ENCODE results near the gene SOD3.

SOD3 gene

DNA sequence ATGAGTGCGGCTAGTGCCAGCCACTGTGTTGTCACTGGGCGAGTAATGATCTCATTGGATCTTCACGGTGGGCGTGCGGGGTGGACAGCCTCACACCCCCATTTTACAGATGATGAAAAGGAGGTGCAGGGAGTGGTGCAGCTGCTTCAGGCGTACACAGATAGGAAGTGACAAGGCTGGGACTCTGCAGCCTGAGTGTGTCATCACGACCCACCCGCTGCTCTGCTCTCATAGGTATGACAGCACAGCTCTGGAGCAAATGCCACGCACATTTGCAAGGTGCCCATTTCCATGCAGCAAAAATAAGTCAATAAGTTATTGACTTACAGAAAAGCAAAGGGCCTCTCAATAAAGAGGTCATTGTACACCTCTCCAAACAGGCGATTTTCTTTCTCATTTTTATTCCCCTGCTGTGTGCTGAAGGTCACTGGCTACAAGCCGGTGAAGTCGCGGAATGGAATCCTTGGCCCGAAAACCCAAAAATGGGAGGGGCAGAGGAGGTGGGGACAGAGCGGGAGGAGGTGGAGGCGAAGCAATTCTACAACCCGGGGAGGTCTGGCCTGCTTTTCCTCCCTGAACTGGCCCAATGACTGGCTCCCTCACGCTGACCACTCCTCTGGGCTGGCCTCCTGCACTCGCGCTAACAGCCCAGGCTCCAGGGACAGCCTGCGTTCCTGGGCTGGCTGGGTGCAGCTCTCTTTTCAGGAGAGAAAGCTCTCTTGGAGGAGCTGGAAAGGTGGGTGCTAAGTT is at the start of gene SOD3:
Gene SOD3 (plus strand): TSS at position 658 of the 750 bp plus-strand sequence. CDS start 3,949 bp downstream, outside the sequence.
- H3K4me3 ChIP-seq (ENCODE audit: low read length) = no peak within 1 kb of the TSS
- peak; percentile 16 for DNase-seq (ENCODE audit: low read depth)
- TF ChIP-seq CTCF (IDR thresholded peaks at IDR 0.05; ENCODE audit: insufficient read depth, low read depth, low read length, missing control alignments) = no peak

DNA sequence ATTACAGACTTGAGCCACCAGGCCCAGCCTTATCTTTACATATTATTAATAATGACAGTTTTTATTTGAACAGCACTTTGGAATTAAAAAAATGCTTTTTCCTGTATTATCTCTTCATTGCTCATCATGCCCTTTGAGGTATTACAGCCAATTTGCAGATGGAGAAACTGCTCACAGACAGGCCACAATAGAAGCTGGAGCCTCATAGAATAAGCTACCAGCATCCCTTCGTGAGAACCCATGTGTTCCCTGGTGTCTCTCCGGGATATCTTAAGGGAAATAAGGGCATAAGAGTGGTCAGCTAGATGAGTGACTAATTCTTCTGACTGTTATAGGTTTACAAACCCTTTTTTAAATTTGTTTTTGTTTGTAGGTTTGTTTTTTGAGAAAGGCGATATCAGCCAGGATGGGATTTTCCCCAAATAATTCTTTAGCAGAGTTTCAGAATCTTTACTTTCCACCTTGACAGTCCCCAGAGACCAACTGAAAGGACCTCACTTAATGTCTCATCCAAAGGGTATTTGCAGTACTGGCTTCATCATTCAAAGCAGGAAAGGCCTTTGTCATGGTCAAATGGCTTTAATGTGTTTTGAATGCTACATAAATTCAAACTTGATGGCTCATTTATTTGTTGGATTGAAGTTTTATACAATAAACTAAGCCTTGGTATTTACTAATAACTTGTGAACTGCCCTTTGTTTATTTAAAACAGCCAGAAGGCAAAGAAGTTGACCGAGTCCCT is 48.0 kb upstream of the SOD3 start:
- no peak for TF ChIP-seq CTCF (IDR thresholded peaks at IDR 0.05; ENCODE audit: insufficient read depth, low read depth, low read length, missing control alignments)
- no peak overlapping the region for H3K4me3 ChIP-seq (ENCODE audit: low read length)
- DNase-seq (ENCODE audit: low read depth) = no peak

- TF ChIP-seq CTCF (IDR thresholded peaks at IDR 0.05; ENCODE audit: insufficient read depth, low read depth, low read length, missing control alignments) = no peak
- no peak overlapping the region for H3K4me3 ChIP-seq (ENCODE audit: low read length)
- DNase-seq (ENCODE audit: low read depth) = no peak
Measured at GRCh38 chr4:24748023-24748422, 47.4 kb upstream of the SOD3 start.

GRCh38 chr4:24748758-24749350 is 46.5 kb upstream of the SOD3 start:
- no peak overlapping the region for H3K4me3 ChIP-seq (ENCODE audit: low read length)
- TF ChIP-seq CTCF (IDR thresholded peaks at IDR 0.05; ENCODE audit: insufficient read depth, low read depth, low read length, missing control alignments) = no peak
- no peak for DNase-seq (ENCODE audit: low read depth)

GRCh38 chr4:24750106-24750505 is 45.3 kb upstream of the SOD3 start:
- no peak overlapping the region for H3K4me3 ChIP-seq (ENCODE audit: low read length)
- DNase-seq (ENCODE audit: low read depth) = no peak
- TF ChIP-seq CTCF (IDR thresholded peaks at IDR 0.05; ENCODE audit: insufficient read depth, low read depth, low read length, missing control alignments) = no peak

DNA sequence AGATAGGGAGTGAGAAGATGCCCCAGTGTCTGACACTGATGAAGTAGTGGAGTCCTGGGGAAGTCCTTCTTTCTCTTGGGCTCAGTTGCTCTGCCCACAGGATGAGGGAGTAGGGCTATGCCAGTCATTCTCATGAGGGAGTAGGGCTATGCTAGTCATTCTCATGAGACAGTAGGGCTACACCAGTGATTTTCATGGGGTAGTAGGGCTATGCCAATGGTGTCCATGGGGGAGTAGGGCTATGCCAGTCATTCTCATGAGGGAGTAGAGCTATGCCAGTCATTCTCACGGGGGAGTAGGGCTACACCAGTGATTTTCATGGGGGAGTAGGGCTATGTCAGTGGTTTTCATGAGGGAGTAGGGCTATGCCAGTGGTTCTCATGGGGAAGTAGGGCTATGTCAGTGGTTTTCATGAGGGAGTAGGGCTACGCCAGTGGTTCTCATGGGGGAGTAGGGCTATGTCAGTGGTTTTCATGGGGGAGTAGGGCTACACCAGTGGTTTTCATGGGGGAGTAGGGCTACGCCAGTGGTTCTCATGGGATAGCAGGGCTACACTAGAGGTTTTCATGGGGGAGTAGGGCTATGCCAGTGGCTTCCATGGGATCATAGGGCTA is 43.3 kb upstream of the SOD3 start:
- DNase-seq (ENCODE audit: low read depth) = no peak
- H3K4me3 ChIP-seq (ENCODE audit: low read length) = no peak overlapping the region
- no peak for TF ChIP-seq CTCF (IDR thresholded peaks at IDR 0.05; ENCODE audit: insufficient read depth, low read depth, low read length, missing control alignments)
